NCI-H128 (cell line): ENCODE measurements around the gene ZSWIM9.

Experiments
- DNase-seq: peaks from one replicate; lab custom pipeline; 2025; ENCODE audit not compliant: unreplicated experiment; lab: John Stamatoyannopoulos, UW

The ZSWIM9 gene

DNA sequence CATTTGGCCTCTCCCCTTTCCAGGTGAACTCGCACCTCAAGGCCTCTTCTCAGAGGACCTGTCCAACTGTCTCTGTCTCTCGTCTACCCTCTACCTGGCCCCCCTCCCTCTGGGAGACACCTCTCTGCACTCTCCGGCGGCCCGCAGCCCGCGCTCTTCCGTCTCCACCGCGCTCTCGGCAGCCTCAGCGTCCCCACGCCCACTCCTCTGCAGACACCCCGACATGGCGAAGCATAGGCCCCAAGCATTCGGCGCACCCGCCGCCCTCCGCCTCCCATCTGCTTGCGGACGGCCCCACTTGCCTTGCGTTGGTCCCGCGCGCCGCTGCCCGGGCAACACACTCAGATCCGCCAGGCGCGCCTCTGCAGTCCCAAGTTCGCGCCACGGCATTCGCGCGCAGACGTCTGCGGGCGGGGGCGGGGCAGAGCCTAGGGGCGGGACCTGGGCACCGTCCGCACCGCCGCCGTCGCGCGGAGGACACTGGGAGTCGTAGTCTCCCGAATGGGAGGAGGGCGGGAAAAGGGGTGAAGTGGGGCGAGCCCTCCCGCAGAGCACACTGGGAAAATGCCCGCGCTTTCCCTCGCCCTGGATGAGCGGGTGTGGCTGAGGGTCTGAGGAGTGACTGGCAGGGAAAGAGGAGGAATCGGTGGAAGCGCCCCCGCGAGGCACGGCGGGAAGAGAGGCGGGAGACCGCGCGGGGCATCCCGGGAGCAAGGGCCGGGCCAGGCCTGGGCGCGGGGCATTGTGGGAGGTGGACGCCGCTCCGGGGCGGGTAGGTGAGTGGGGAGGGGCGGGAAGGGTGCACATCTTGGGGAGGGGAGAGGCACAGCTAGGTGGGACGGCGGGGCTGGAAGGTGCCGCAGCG lies at the start of gene ZSWIM9, which contains the start of gene LIG1:
TSS of gene ZSWIM9 (plus strand) at position 742 of the 865 bp plus-strand sequence. CDS start 1,123 bp downstream, outside the sequence.
TSS of gene LIG1 (minus strand) at position 406 of the 865 bp plus-strand sequence. CDS start 4,778 bp downstream, outside the sequence.
- DNase-seq, result peak; percentile 91

DNA sequence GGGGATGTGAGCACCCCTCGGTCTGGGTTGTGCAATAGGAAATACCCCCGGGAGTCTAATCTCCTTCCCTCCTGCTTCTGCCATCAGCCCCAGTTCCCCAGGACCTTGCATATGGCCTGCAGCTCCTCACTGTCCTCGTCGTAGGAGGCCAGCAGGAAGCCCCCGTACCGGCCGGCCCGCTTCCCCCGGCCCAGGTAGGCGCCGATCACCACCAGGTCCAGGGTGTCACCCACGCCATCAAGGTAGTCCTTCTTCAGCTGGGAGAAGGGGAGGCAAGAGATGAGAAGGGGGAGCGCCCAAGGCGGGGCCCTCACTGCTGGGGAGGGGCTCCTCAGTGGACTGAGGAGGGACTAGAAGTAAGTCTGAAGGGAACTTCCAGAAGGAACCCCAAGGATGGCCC lies 49.4 kb upstream of the ZSWIM9 start:
- DNase-seq, result no peak

DNA sequence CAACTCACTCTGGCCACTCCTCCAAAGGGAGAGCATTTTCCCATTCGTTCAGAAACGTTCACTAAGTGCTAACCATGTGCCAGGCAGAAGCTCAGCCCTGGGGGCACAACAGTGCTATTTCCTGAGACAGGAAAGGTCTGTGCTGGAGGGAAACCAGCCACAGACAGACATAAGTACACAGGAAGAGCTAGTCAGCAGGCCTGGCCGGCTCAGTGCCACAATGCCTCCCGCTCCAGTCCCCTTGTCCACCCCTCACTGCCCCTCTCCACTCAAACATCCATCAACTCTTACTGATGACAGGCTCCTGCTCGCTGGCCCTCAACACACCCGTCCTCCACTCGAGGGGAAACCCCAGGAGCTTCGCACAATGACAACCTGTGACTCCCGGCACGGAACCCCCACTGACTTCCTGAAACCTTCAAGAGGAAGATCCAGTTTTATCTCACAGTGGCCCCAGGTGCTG lies 48.5 kb upstream of the ZSWIM9 start:
- DNase-seq, result no peak

DNA sequence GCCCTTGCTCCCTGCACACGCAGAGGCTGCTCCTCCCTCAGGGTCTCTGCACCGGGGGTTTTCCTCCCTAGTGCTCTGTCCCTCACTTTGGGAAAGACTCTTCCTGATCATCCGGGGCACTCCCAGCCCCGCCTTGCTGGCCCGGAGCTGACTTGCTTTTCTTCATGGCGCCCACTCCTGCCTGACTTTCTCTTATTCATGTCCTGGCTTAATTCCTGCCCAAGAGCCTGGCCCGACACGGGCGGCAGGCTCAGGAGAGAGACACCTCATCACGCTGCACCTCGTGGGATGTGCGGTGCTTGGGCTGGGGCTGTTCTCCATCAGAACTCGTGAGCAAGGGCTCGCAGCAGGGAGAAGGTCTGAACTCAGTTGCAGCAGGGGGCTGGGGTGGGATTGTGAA lies 48.1 kb upstream of the ZSWIM9 start:
- no peak for DNase-seq

DNA sequence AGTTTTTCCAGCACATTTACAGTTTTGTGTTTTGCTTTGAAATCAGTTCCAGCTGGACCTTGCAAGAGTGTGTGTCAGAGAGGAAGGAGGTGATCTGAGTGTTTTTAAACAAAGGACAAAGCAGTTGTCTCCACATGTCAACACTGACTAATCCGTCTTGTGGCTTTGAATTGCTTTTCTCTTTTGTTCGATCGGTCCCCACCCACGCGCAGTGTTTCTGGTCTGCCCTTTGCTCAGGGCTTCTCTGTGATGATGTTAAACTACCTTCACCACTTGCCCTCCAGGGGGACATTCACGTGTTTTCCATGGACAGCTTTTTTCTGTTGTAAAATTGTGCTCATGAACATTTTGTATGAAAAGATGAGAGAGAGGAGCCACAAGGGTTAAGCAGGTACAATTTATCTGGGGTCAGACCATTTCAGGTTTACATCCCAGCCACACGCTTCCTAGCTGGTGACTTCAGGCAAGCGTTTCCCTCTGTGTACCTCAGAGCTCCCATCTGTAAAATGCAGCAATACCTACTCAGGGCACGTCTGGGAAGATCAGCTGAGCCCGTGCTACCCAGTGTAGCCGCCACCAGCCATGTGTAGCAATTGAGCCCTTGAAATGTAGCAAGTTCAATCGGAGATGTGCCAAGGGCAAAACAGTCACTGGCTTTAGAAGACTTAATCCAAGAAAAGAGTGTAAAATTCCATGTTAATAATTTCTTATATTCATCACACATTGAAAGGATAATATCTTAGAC lies 46.4 kb upstream of the ZSWIM9 start:
- DNase-seq, result no peak

DNA sequence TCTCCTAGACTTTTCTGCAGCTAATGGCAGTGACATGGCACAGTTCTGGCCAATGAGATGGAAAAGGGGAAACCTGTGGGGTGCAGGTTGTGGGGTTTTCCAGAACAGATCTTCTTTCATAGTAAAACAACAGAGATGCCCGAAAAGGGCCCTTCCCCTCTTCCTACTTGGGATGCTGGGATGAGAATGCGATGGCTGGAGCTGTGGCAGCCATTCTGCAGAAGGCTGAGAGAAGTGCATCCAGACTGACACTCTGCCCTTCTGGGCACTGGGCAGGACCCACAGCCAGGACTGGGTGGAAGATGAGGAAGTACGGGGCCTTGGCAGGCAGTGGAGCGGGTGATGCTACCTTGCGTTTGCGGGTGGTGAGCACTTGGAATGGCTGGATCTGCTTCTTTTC lies 42.9 kb upstream of the ZSWIM9 start:
- no peak for DNase-seq

DNA sequence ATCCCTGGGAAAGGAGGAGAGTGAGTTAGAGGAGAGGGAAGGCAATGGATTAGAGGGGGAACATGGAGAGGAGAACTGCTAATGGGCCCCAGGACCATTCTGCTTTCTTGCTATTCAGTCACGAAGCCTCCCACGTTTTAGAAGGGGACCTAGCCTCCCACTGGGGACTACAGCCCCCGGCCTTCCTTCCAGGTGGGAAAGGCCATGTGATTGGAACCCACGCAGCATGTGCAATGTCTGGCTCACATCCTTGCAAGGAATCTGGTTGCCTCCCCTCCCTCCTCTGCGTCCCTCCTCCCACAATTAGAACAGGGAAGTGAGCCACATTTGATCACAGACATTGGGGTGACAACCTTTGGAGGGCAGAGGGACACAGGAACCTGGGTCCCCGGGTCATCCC lies 37.4 kb upstream of the ZSWIM9 start:
- DNase-seq, result no peak

DNA sequence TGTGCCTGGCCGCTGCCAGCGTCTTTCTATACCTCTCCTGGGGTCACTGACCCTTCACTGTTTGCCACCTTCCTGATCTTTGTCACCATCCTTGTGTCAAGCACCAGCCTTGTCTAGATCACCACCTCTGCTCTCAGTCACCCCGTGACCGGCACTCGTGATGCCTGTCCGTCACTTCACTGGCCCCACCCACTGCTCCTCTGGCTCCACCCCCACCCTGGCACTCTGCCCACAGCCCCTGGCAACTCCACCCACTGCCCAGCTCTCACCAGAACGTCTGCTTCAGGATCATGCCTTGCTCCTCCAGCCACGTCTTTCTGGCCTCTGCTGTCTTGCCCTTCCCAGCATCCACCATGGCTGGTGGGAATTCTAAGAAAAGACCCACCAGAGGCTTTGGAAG lies 35.1 kb upstream of the ZSWIM9 start:
- no peak for DNase-seq

DNA sequence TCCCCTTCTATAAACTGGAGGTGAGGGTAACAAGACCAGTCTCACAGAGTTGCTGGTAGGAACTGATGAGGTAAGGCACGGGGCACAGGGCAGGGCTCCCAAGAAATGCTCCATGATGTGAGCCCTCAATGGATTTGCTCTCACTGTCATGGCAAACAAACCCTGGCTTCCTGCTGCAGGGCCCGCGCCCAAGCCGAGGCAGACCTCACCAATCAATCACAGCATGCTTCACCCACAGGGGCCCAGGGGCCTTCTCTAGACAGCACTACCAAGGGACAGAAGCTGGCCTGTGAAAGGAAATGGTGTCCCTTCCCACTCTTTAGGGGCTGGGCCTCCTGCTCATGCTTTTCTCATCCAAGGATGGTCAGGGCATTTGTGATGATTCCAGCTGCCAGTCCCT lies 33.9 kb upstream of the ZSWIM9 start:
- no peak for DNase-seq

DNA sequence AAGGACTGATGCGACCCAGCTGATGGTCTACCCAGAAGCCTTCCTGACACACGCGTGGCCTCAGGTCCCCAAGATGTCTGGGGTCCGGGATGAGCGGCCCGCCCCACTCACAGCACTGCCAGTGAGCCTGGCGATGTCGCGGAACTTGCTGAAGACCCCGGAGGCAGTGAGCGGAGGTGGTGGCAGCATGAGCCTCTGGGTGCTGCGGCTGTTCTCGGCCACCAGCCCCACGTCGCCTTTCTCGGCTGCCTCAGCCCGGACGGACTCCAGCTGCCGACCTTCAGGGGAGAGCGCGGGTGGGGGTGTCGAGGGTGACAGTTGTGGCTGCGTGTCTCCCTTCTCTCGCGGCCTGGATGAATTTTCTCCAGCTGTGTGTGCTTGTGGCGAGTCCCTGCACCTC lies 33.1 kb upstream of the ZSWIM9 start:
- no peak for DNase-seq

DNA sequence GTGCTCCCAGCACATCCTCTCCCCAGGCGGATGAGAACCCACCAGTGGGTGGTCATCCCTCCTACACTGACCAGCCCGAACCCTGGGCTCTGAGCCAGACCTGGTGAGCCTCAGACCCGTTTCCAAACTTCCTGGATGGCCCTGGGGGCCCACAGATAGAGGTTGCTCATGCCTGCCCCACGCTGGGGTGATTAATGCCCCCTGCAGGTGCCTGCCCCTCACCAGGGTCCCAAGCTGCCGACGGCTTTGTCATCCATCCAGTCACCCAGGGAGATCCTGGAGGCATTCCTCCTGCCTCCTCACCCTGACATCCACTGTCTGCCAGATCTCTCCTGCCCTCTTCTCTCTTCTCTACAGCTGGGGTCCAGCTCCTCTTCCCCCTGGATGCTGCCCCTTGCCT lies 31.4 kb upstream of the ZSWIM9 start:
- DNase-seq, result no peak

DNA sequence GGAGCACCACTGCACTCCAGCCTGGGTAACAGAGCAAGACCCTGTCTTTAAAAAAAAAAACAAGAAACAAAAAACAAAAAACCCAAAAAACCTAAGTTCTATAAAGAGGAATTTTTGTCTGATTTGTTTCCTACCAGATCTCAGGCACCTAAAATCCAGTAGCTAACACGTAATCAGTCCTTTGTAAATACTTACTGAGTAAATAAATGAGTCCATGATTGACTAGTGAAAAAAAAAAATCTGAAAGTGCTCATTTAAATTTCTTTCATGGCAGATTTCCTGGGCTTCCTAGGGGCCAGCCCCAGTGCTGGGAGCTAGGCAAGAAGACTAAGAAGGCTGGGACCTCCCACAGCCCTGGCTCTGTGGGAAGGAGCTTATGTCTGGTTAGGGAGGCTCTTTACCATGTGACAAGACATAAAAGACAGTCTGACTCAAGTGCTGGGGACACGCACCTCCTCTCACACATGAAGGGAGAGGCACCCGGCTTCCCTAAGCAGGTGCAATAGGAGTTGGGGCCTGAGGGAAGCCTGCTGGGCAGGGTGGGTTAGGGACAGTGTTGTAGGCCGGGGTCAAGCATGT lies 22.8 kb upstream of the ZSWIM9 start:
- no peak for DNase-seq

DNA sequence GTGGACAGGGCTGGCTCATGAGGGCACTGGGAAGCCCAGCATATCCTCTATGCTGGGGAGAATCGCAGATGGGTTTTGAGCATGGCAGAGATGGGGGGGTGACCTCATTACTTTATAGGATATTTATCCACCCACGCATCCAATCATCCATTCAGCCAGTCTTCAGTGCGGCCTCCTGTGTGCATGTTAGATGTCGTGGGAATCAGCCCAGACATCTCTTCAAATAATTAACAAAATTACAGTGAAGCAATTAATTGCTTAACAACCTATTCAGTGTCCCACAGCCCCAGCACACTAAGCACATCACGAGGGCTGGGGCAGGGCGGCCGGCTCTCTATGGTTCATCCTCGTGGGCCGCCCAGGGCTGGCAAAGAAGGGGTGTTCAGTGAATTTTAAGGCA lies 21.9 kb upstream of the ZSWIM9 start:
- DNase-seq, result no peak

DNA sequence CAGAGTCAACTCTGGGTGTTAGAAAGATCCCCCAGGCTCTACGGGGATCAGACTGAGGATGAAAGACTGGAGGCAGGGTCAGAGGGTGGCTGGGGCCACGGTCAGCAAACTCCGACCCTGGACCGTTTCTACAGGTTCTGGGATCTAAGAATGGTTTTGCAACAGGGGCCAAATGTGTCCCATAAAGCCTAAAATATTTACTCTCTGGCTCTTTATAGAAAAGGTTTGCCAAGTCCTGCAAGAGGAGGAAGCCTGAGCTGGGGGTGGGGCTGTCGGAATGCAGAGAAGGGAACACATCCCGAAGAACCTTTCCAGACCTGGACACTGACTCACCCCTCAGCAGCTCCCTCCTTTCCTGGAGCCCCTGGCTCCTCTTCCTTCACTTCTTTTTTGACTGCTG lies 21.1 kb upstream of the ZSWIM9 start:
- no peak for DNase-seq

DNA sequence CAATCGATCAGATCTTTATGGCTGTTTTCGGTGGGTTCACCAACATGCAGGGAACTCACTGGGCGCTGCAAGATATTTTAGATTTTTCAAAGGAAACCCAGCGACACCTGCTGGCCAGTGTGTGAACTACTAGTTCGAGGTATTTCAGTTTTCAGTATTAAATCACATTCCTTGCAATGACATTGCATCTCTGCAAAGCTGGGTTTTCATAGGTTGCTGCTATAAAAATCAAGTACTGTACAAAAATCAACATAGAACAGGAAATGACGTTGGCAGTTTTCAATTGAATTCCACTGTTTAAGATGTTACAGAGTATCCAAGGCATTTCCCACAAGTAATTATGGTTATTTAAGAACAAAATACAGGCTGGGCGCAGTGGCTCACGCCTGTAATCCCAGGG lies 17.9 kb upstream of the ZSWIM9 start:
- no peak for DNase-seq

DNA sequence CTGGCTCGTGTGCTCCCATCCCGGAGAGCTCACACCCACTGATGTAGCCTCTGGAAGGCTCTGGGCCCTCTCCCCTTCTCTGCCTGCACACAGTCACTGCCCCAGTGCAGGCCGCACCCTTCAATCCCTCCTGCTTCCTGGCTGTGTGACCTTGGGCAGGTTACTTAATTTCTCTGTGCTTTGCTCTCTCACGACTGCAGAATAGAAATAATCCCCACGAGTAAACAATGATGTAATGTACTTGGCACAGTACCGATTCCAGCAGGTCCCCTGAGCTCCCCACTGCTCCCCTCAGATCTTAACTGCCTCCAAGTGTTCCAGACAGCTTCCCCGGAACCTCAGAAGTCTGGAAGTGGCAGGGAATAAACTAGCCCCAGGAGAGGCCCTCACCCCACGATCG lies 16.5 kb upstream of the ZSWIM9 start:
- no peak for DNase-seq

DNA sequence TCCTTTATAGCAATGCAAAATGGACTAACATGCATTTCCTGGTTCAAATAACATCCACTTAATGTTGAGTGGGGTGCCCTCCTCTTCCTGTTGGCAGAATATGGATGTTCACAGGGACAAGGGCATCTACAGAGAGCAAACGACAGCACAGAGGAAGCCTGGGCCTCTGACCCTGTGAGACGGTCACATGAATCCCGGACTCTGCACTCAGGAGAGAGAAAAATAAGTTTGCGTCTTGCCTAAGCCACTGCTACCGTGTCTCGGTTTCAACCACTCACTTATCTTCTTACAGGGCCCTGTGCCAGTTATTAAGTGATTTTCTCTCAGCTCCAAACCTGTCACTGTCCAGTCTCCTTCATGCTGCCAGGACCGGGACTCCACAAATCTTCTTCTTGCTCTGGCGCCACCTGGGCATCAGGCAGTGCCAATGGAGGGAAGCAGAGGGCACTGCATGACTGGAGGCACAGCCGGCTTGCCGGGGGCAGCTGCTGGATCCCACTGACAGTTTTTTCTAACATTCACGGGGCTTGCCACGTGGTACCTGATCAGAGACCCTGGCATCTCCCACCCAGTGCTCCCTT lies 12.2 kb upstream of the ZSWIM9 start:
- no peak for DNase-seq

DNA sequence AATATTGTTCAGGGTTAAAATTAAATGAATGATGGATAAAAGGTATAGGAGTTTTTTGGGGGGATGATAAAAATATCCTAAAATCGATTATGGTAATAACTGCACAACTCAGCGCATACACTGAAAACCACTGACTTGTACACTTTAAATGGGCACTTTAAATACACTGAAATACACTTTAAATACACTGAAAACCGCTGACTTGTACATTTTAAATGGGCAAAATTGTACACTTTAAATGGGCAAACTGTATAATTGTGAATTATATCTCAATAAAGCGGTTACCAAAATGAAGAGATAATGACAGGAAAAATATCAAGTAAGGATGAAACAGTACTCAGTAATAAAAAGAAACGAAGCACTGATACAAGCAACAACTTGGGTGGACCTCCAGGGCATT lies 1.8 kb upstream of the ZSWIM9 start:
- no peak for DNase-seq

DNA sequence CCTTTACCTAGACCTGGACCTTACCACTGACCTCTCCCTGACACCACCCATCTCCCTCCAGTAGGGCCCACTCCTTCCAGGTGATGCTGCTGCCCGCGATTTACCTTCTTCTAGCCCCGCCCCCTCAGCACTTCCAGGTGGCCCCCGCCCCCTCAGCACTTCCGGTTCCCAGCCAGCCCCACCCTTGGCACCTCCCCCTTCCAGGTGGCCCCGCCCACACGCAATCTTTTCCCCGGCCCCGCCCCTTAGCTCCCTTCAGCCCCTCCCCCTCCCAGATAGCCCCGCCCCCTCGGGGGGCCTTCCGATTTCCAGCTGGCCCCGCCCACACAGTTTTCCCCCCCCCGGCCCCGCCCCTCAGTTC lies 922 bp upstream of the ZSWIM9 start:
- DNase-seq, result peak; percentile 38

DNA sequence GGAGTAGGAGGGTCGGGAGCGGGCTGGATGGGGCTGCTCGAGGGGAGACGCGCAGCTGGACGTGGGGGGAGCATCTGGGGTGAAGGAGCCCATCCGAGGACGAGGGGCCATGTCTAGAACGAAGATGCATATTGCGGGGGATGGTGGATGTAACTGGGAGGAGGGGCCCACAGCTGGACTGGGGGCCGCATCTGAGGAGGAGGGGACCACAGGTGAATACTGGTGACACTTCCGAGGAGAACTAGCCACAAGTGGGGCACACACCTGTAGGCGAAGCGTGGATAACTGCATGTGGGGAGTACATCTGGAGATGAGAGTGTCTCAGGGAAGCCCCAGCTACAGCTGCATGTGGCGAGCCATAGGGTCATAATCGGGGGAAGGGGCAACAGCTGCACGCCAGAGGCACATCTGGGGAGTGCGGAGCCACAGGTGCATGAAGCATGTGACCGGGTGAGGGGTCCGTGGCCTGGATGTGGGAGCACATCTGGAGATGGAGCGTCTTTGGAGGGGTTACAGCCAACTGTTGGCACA lies 402 bp downstream of the ZSWIM9 start:
- no peak for DNase-seq

DNA sequence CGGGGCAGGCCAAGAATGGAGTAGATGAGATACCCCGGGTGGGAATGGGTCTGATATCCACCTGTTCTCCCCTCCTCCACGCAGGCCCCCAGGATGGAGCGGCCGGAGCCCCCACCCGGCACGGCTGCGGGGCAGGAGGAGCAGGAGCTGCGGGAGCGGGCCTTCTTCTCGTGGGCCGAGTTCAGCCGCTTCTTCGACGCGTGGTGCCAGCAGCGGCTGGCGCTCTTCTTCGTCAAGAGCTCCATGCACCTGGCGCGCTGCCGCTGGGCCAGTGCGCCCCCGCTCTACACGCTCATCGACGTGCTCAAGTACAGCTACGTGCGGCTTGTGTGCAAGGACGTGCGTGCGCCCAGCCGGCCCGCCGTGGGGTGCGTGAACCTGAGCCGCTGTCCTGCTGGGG lies 1.2 kb downstream of the ZSWIM9 start:
- no peak for DNase-seq
